ENCODE data around the gene CCDC192.

DNA sequence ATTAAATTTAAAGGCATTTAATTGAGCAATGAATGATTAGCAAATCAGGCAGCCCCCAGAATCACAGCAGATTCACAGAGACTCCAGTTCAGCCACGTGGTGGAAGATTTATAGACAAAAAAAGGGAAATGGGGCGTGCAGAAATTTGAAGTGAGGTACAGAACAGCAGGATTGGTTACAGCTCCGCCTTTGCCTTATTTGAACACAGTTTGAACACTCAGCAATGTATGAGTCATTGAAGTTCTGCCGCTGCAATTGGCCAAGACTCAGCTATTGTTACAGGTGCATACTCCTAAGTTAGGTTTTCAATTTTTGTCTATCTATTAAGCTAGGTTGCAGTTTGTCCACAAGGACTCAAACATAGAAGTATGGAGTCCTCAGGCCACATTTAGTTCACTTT is 222.7 kb downstream of the CCDC192 start:
- TF ChIP-seq POLR2A (IDR thresholded peaks at IDR 0.05): no peak
- TF ChIP-seq, protein P1, sequence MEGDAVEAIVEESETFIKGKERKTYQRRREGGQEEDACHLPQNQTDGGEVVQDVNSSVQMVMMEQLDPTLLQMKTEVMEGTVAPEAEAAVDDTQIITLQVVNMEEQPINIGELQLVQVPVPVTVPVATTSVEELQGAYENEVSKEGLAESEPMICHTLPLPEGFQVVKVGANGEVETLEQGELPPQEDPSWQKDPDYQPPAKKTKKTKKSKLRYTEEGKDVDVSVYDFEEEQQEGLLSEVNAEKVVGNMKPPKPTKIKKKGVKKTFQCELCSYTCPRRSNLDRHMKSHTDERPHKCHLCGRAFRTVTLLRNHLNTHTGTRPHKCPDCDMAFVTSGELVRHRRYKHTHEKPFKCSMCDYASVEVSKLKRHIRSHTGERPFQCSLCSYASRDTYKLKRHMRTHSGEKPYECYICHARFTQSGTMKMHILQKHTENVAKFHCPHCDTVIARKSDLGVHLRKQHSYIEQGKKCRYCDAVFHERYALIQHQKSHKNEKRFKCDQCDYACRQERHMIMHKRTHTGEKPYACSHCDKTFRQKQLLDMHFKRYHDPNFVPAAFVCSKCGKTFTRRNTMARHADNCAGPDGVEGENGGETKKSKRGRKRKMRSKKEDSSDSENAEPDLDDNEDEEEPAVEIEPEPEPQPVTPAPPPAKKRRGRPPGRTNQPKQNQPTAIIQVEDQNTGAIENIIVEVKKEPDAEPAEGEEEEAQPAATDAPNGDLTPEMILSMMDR (IDR thresholded peaks at IDR 0.05): no peak
